K562 (cell line): ENCODE data around the gene SLC17A8.

Source experiments
- CREB1 ChIP-seq, 2 experiments: sonication (generic) in 1 of 2; formaldehyde crosslinking in 1 of 2; IDR thresholded peaks; 2 replicates each; pipeline versions ENCODE4 v1.6.1 to v1.8.0; 2012 to 2022; ENCODE audit warnings: inconsistent platforms in 1 of 2, mild to moderate bottlenecking in 1 of 2, missing genetic modification reagents in 1 of 2, moderate library complexity in 1 of 2
- ETV6 ChIP-seq, 3 experiments: fragments of 150-350 bp in 1 of 3; sonication (generic) in 1 of 3; formaldehyde crosslinking in 1 of 3; IDR thresholded peaks; 2 replicates each; pipeline versions ENCODE4 v1.6.1 to v1.8.0; 2014 to 2022; ENCODE audit warnings: borderline replicate concordance in 2 of 3, low read depth in 2 of 3, antibody characterized with exemption in 1 of 3, low read length in 1 of 3, mild to moderate bottlenecking in 1 of 3, missing genetic modification reagents in 1 of 3
- FOXA1 ChIP-seq: fragments of 450-650 bp; IDR thresholded peaks from 2 replicates; pipeline ENCODE4 v1.6.1; 2016; ENCODE audit warnings: mild to moderate bottlenecking, borderline replicate concordance
- NBN ChIP-seq: fragments of 450-650 bp; IDR thresholded peaks from 2 replicates; pipeline ENCODE4 v1.6.1; 2016; ENCODE audit warnings: low read depth, mild to moderate bottlenecking
- RCOR1 ChIP-seq, 2 experiments: IDR thresholded peaks; 2 replicates each; pipeline ENCODE4 v1.6.1; 2012; ENCODE audit warnings: low read depth in 2 of 2, low read length in 2 of 2, borderline replicate concordance in 1 of 2, improper control_type of control experiment in 1 of 2
- WHSC1 ChIP-seq: IDR thresholded peaks from one replicate; pipeline ENCODE4 v1.6.1; 2012; ENCODE audit warnings: low read length, control low read depth, inconsistent platforms
- ZNF586 ChIP-seq: fragments of 450-650 bp; formaldehyde crosslinking; conservative IDR thresholded peaks from 2 replicates; pipeline ENCODE4 v1.4.0; 2020; ENCODE audit warnings: mild to moderate bottlenecking, moderate library complexity
- TF ChIP-seq, protein P1 (sequence below), 2 experiments: fragments of 450-650 bp; formaldehyde crosslinking in 1 of 2; IDR thresholded peaks; 2 replicates each; pipeline versions ENCODE4 v1.4.0 to v1.6.1; 2014 to 2020; ENCODE audit warnings: mild to moderate bottlenecking in 2 of 2, borderline replicate concordance in 1 of 2, low read depth in 1 of 2
- TF ChIP-seq, protein P2 (sequence below): fragments of 200-800 bp; sonication (Bioruptor generic); IDR thresholded peaks from 2 replicates; pipeline ENCODE4 v1.6.1; 2017; ENCODE audit warnings: missing genetic modification characterization, missing compliant biosample characterization
- TF ChIP-seq, protein P3 (sequence below), 3 experiments: IDR thresholded peaks in 2 of 3; conservative IDR thresholded peaks in 1 of 3; 2 replicates each; pipeline ENCODE4 v1.5.1; 2011 to 2012; ENCODE audit warnings: low read length in 3 of 3, mild to moderate bottlenecking in 3 of 3, control low read depth in 2 of 3, improper control_type of control experiment in 1 of 3, inconsistent platforms in 1 of 3, low read depth in 1 of 3, mixed read lengths in 1 of 3, moderate library complexity in 1 of 3; ENCODE audit not compliant: insufficient read depth in 2 of 3

DNA sequence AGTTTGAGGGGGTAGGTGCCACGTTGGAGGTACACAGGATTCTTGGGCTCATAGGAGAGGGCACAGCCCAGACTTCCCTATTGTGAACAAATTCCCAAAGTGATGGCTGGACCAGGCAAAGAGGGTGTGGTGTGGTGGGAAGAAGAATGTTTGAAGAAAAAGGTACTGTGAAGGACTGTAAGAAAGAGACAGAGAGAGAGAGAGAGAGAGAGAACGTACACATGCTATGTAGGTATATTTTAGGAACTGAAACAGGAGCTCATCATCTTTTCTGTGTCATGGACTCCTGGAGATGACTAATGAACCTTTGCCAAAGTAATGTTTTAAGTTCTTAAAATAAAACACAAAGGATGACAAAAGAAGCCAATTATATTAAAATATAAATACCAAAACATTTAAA is 24.5 kb downstream of the SLC17A8 start:
- TF ChIP-seq RCOR1 (IDR thresholded peaks at IDR 0.05; ENCODE audit: borderline replicate concordance in 1 of 2, low read depth in 2 of 2, low read length in 2 of 2) (no peak), ZNF586 (CRISPR knock-in tag) (no peak), WHSC1 (no peak), NBN (no peak), CREB1 (IDR thresholded peaks at IDR 0.05) (no peak), CREB1 (CRISPR knock-in tag; IDR thresholded peaks at IDR 0.05) (no peak), ETV6 (IDR thresholded peaks at IDR 0.05; ENCODE audit: borderline replicate concordance in 1 of 2, low read depth in 2 of 2, low read length in 1 of 2) (no peak), ETV6 (CRISPR knock-in tag; IDR thresholded peaks at IDR 0.05; ENCODE audit: borderline replicate concordance) (no peak), FOXA1 (no peak)
- TF ChIP-seq, protein P1, sequence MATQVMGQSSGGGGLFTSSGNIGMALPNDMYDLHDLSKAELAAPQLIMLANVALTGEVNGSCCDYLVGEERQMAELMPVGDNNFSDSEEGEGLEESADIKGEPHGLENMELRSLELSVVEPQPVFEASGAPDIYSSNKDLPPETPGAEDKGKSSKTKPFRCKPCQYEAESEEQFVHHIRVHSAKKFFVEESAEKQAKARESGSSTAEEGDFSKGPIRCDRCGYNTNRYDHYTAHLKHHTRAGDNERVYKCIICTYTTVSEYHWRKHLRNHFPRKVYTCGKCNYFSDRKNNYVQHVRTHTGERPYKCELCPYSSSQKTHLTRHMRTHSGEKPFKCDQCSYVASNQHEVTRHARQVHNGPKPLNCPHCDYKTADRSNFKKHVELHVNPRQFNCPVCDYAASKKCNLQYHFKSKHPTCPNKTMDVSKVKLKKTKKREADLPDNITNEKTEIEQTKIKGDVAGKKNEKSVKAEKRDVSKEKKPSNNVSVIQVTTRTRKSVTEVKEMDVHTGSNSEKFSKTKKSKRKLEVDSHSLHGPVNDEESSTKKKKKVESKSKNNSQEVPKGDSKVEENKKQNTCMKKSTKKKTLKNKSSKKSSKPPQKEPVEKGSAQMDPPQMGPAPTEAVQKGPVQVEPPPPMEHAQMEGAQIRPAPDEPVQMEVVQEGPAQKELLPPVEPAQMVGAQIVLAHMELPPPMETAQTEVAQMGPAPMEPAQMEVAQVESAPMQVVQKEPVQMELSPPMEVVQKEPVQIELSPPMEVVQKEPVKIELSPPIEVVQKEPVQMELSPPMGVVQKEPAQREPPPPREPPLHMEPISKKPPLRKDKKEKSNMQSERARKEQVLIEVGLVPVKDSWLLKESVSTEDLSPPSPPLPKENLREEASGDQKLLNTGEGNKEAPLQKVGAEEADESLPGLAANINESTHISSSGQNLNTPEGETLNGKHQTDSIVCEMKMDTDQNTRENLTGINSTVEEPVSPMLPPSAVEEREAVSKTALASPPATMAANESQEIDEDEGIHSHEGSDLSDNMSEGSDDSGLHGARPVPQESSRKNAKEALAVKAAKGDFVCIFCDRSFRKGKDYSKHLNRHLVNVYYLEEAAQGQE (IDR thresholded peaks at IDR 0.05; ENCODE audit: borderline replicate concordance): no peak
- TF ChIP-seq, protein P1 (CRISPR knock-in tag; IDR thresholded peaks at IDR 0.05; ENCODE audit: low read depth): no peak
- TF ChIP-seq, protein P2, sequence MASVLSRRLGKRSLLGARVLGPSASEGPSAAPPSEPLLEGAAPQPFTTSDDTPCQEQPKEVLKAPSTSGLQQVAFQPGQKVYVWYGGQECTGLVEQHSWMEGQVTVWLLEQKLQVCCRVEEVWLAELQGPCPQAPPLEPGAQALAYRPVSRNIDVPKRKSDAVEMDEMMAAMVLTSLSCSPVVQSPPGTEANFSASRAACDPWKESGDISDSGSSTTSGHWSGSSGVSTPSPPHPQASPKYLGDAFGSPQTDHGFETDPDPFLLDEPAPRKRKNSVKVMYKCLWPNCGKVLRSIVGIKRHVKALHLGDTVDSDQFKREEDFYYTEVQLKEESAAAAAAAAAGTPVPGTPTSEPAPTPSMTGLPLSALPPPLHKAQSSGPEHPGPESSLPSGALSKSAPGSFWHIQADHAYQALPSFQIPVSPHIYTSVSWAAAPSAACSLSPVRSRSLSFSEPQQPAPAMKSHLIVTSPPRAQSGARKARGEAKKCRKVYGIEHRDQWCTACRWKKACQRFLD (CRISPR knock-in tag): no peak
- TF ChIP-seq, protein P3, sequence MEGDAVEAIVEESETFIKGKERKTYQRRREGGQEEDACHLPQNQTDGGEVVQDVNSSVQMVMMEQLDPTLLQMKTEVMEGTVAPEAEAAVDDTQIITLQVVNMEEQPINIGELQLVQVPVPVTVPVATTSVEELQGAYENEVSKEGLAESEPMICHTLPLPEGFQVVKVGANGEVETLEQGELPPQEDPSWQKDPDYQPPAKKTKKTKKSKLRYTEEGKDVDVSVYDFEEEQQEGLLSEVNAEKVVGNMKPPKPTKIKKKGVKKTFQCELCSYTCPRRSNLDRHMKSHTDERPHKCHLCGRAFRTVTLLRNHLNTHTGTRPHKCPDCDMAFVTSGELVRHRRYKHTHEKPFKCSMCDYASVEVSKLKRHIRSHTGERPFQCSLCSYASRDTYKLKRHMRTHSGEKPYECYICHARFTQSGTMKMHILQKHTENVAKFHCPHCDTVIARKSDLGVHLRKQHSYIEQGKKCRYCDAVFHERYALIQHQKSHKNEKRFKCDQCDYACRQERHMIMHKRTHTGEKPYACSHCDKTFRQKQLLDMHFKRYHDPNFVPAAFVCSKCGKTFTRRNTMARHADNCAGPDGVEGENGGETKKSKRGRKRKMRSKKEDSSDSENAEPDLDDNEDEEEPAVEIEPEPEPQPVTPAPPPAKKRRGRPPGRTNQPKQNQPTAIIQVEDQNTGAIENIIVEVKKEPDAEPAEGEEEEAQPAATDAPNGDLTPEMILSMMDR (IDR thresholded peaks at IDR 0.05 in 2 of 3, conservative IDR thresholded peaks at IDR 0.05 in 1 of 3; ENCODE audit: insufficient read depth in 2 of 3, low read depth in 1 of 3, low read length in 3 of 3): no peak
